Measurements from ENCODE around the gene FBXL17. TPM values are rescaled to one million over a fixed set of nuclear protein-coding genes. Genes with fewer than 3 reads are reported as not detected.

Gene FBXL17
- total RNA-seq, 1 experiment from 2014 or later, result 4.9 TPM

DNA sequence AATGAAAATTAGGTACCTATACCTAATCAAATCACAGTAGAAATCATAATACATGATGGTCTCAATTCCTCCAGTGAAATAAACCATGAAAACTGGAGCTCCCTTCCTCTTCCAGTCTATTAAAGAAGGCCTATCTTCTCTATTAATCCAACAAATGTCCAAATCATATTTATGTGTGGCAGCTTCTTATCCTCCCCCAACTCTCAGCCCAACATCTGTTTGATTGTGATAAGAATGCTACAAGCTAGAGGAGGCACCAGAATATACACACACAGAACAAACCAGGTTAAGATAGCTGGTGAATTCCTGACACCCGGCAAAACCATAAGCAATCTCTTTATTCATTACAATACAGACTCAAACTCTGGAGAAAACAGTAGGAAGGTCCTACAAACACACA is 110.8 kb downstream of the FBXL17 start:
- no peak for DNase-seq (ENCODE audit: low read depth)
- in situ Hi-C loops (cut with HindIII; ENCODE audit: low pct_unique_long_range_greater_than_20kb, low sequenced_read_pairs), result no loop called here

GRCh38 chr5:108266242-108266641 is 115.7 kb downstream of the FBXL17 start:
- DNase-seq (ENCODE audit: low read depth), result no peak
- in situ Hi-C loops (cut with HindIII; ENCODE audit: low pct_unique_long_range_greater_than_20kb, low sequenced_read_pairs), result no loop called here

DNA sequence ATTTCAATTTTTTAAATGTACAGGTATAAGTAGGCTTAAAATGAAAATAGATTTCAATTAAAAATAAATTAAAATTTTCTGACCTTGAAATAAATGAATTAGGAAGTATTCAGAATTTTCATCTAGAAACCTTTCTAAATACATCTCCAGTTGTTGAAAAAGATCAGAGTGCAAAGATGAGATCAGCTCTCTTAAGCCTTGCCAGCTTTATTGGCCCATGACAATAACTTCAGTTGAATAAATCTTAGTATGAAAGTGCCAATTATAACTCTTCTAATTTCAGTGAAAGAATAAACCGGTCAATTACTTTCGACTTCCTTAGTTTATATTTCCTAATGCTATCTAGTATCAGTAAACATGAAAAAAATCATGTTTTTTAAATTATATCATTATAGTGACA is 117.4 kb downstream of the FBXL17 start:
- in situ Hi-C loops (cut with HindIII; ENCODE audit: low pct_unique_long_range_greater_than_20kb, low sequenced_read_pairs), result no loop called here
- no peak for DNase-seq (ENCODE audit: low read depth)

- in situ Hi-C loops (cut with HindIII; ENCODE audit: low pct_unique_long_range_greater_than_20kb, low sequenced_read_pairs), result no loop called here
- DNase-seq (ENCODE audit: low read depth), result no peak
Measured at GRCh38 chr5:108263338-108263737, 118.6 kb downstream of the FBXL17 start.

- DNase-seq (ENCODE audit: low read depth), result no peak
- in situ Hi-C loops (cut with HindIII; ENCODE audit: low pct_unique_long_range_greater_than_20kb, low sequenced_read_pairs), result no loop called here
Measured at GRCh38 chr5:108260858-108261170, 121.1 kb downstream of the FBXL17 start.

DNA sequence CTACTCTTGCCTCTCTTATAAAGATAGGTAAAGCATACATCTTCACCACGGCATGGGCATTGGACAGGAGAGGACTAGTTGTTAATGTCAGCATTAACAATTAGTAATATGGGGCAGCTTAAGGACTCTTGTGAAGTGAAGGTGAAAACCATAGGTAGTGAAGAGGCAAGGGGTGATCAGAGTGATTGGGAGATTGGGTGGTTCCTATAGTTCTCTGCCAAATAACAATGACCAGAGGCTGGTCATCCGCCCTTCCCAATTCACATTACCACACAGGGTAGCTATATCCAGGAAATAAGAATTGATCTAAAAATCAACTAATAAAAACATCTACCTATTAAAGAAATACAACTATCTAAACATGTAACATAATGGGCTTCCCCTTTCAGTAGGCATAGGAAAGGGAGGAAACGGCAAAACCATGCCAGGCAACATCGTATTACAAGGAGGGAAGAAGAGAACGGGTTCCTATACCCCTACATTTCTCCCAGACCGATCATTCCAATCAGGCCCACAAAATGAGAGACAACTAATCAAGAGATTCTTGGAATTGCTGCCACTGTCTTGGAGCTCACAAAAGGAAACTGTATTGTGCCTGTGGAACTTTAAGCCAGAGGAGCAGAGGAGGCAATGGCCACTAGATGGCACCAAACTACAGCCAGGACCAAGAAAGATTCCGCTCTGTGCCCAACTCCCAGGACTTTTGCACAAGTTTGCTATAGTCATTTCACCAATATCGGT is 121.6 kb downstream of the FBXL17 start:
- in situ Hi-C loops (cut with HindIII; ENCODE audit: low pct_unique_long_range_greater_than_20kb, low sequenced_read_pairs), result no loop called here
- DNase-seq (ENCODE audit: low read depth), result peak; percentile 48

DNA sequence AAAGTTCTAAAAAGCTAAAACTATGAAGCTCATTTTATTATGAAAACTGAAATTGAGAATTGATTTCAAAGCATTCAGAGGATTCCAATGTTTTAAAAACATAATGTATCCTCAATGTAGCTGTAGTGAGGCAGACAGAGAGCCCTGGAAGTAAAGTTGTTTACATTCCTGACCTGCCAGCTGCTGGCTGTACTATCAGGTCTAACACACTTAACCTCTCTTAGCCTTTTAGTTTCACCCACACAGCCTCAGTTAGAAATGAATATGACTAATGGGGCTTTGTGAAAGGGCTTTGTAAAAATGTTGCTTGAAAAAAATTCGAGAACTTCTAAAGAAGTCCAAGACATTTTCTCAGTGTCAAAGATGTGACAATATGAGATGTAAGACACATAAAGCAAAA is 122.6 kb downstream of the FBXL17 start:
- in situ Hi-C loops (cut with HindIII; ENCODE audit: low pct_unique_long_range_greater_than_20kb, low sequenced_read_pairs), result no loop called here
- DNase-seq (ENCODE audit: low read depth), result no peak

DNA sequence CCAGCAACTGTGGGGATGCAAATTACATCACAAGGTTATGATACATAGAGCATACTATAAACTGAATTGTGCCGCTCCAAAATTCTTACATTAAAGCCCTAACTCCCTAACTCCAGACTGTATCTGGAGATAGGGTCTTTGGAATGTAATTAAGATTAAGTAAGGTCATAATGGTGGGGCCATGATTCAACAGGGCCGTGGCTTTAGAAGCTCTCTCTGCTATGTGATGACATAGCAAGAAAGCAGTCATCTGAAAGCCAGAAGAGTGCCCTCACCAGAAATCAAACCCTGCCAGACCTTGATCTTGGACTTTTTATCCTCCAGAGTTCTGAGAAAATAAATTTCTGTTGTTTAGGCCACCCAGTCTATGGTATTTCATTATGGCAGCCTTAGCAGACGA is 123.9 kb downstream of the FBXL17 start:
- in situ Hi-C loops (cut with HindIII; ENCODE audit: low pct_unique_long_range_greater_than_20kb, low sequenced_read_pairs), result no loop called here

DNA sequence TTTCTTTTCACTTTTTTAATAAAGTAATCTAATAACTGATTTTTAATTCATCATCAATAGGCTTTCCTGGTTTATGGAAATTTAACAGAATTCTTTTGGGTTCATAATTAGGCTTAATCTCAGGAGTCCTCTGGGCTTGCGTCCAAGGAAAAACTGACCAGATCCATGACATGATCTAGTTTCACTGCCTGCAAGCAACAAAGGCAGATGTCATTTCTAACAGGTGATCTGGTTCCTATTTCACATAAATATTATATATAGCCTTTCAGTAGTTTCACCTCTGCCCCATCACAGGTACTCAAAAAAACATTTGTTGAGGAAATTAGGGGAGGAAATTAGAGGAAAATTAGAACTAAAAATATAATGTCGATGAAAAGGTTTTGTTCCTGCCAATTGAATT is 126.4 kb downstream of the FBXL17 start:
- DNase-seq (ENCODE audit: low read depth), result no peak
- in situ Hi-C loops (cut with HindIII; ENCODE audit: low pct_unique_long_range_greater_than_20kb, low sequenced_read_pairs), result no loop called here

More for the DNA sequence above, 123.9 kb downstream of the FBXL17 start:
- DNase-seq (ENCODE audit: low read depth), result no peak

DNA sequence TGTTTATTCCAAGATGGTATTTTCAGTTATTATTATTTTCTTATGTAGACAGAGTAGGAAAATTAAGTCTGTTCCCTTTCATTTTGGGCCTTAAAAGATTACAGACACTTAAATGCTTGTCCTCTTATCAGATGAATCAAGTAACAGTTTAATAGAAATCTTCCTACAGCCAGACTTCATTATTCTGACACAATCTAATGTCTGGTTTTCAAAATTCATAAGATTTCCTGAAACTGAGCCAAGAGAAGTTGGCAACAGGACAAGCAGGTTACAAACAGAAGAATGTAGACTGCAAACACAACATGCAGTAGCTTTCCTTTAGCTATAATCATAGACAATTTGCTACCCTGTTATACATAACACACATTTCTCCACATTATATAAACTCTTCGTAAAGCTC is 130.5 kb downstream of the FBXL17 start:
- DNase-seq (ENCODE audit: low read depth), result no peak
- in situ Hi-C loops (cut with HindIII; ENCODE audit: low pct_unique_long_range_greater_than_20kb, low sequenced_read_pairs), result no loop called here

DNA sequence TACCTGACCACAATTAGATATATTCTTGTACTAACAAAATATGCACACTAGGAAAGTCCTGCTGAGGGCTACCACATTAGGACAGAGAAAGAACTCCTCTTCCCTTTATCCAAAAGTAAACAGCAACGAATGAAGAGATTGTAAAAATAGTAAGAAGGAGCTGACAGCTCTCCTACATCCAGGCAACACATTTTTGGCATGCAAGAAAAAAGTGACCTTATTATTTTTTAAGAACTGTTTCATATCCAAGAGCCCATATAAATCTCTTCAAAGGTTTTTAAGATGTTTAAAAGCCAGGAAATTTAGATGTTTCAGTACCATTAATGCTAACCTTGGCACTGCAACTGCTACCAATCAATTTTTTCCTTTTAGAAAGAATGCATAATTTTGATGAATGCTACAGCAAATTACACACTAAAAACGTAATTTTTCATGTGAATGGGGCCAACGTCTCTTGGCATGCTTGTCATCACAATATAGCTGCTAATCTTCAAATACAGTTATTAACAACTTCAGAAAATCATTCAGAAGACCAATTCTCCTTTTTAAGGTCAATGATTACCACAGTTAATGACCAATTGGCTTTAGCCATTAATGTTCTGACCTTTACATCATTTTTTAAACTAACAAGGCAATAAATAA is 132.0 kb downstream of the FBXL17 start:
- in situ Hi-C loops (cut with HindIII; ENCODE audit: low pct_unique_long_range_greater_than_20kb, low sequenced_read_pairs), result no loop called here
- DNase-seq (ENCODE audit: low read depth), result no peak

GRCh38 chr5:108249095-108249784 is 132.7 kb downstream of the FBXL17 start:
- DNase-seq (ENCODE audit: low read depth), result no peak
- in situ Hi-C loops (cut with HindIII; ENCODE audit: low pct_unique_long_range_greater_than_20kb, low sequenced_read_pairs), result no loop called here

- in situ Hi-C loops (cut with HindIII; ENCODE audit: low pct_unique_long_range_greater_than_20kb, low sequenced_read_pairs), result no loop called here
- no peak for DNase-seq (ENCODE audit: low read depth)
Measured at GRCh38 chr5:108238936-108239887, 142.7 kb downstream of the FBXL17 start.

DNA sequence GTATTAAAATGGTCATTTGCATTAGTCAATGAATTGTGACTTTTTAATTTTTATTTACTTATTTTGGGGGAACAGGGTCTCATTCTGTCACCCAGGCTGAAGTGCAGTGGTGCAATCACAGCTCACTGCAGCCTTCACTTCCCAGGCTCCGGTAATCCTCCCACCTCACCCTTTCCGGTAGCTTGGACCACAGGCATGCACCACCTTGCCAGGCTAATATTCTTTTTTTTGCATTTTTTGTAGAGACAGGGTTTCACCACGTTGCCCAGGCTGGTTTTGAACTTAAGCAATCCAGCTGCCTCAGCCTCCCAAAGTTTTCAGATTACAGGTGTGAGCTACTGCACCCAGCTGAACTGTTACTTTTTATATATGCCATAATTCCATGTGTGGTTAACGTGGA is 143.4 kb downstream of the FBXL17 start:
- no peak for DNase-seq (ENCODE audit: low read depth)
- in situ Hi-C loops (cut with HindIII; ENCODE audit: low pct_unique_long_range_greater_than_20kb, low sequenced_read_pairs), result no loop called here

DNA sequence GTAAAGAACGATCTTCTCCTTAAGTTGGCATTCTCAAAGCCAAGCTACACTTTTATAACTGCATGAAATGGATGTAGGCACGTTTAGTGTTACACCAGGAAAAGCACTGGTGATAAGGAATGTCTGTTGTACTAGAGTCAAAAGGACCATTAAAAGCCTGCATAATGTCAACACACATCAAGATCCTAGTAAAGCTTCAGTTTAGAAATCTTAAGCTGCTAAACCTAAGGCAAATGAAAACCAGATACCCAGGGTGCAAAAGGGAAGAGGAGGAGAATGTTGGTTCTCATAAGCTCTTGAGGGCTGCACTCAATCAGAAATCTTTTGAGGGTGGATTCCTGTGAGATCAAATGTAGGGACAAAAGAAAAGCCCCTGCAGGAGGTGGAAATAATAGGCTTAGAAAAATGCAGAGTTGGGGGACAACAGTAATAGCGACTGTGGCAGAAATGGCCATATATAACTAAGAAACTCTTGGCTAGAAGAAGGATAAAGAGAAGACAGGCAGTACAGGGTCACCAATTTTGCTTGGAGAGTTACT is 148.2 kb downstream of the FBXL17 start:
- in situ Hi-C loops (cut with HindIII; ENCODE audit: low pct_unique_long_range_greater_than_20kb, low sequenced_read_pairs), result no loop called here
- DNase-seq (ENCODE audit: low read depth), result no peak

- in situ Hi-C loops (cut with HindIII; ENCODE audit: low pct_unique_long_range_greater_than_20kb, low sequenced_read_pairs), result no loop called here
- no peak for DNase-seq (ENCODE audit: low read depth)
Measured at GRCh38 chr5:108232805-108233204, 149.1 kb downstream of the FBXL17 start.

- in situ Hi-C loops (cut with HindIII; ENCODE audit: low pct_unique_long_range_greater_than_20kb, low sequenced_read_pairs), result no loop called here
Measured at GRCh38 chr5:108222011-108222410, 159.9 kb downstream of the FBXL17 start.

DNA sequence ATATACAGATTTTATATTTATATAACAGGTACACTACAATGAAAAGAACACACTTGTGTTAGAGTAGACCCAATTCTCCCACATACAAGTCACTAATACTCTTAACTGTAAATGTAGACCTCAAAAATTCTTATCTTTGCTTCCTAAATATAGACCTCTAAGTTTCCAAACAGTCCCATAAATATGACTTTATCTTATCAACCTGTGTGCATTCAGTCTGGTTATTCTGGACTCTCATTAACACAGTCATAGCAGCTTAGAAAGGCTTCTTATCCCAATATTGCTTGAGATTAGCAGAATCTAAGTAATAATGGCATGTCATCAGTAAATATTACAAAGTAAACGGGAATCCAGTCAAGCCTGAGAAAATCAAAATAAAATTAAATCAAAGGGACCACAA is 161.1 kb downstream of the FBXL17 start:
- in situ Hi-C loops (cut with HindIII; ENCODE audit: low pct_unique_long_range_greater_than_20kb, low sequenced_read_pairs), result no loop called here
- no peak for DNase-seq (ENCODE audit: low read depth)

More at GRCh38 chr5:108222011-108222410, 159.9 kb downstream of the FBXL17 start:
- no peak for DNase-seq (ENCODE audit: low read depth)
